HepG2 (cell line): Measurements from ENCODE around the gene SLC25A19. TPM values are rescaled to one million over a fixed set of nuclear protein-coding genes. Genes with fewer than 3 reads are reported as not detected.
A peak's percentile ranks its signal among the peaks of the same experiment; 100 is the strongest.

Experiments
- CREM ChIP-seq, 2 experiments: sonication (generic) in 1 of 2; formaldehyde crosslinking in 1 of 2; IDR thresholded peaks; 2 replicates each; pipeline versions ENCODE4 v1.4.0 to v1.6.1; 2016 to 2020; ENCODE audit warnings: antibody characterized with exemption in 1 of 2, mild to moderate bottlenecking in 1 of 2, missing genetic modification reagents in 1 of 2
- ELF1 ChIP-seq: sonication (generic); formaldehyde crosslinking; IDR thresholded peaks from 2 replicates; pipeline ENCODE4 v1.4.0; 2020; ENCODE audit warnings: missing genetic modification reagents
- FLYWCH1 ChIP-seq: sonication (generic); formaldehyde crosslinking; IDR thresholded peaks from 2 replicates; pipeline ENCODE4 v1.8.1; 2023; ENCODE audit warnings: mild to moderate bottlenecking, missing genetic modification reagents
- FOXK1 ChIP-seq: sonication (generic); formaldehyde crosslinking; IDR thresholded peaks from 2 replicates; pipeline ENCODE4 v1.4.0; 2020; ENCODE audit warnings: low read depth, missing genetic modification reagents, borderline replicate concordance
- ISX ChIP-seq: sonication (generic); formaldehyde crosslinking; conservative IDR thresholded peaks from 2 replicates; pipeline ENCODE4 v1.5.0; 2020; ENCODE audit warnings: missing genetic modification reagents
- PHF20 ChIP-seq: sonication (generic); formaldehyde crosslinking; IDR thresholded peaks from 2 replicates; pipeline ENCODE4 v1.5.0; 2020; ENCODE audit warnings: mild to moderate bottlenecking, missing genetic modification reagents
- RAD21 ChIP-seq: fragments of 450-650 bp; formaldehyde crosslinking; IDR thresholded peaks from 2 replicates; pipeline ENCODE4 v1.5.0; 2020; ENCODE audit warnings: mild to moderate bottlenecking
- RCOR2 ChIP-seq: IDR thresholded peaks from 2 replicates; pipeline ENCODE4 v1.6.1; 2016; ENCODE audit warnings: missing biosample characterization, missing genetic modification reagents
- SALL1 ChIP-seq: sonication (generic); formaldehyde crosslinking; IDR thresholded peaks from 2 replicates; pipeline ENCODE4 v1.8.0; 2022; ENCODE audit warnings: mild to moderate bottlenecking, missing genetic modification reagents
- SALL2 ChIP-seq: sonication (generic); formaldehyde crosslinking; IDR thresholded peaks from 2 replicates; pipeline ENCODE4 v1.8.1; 2023; ENCODE audit warnings: mild to moderate bottlenecking, missing genetic modification reagents, inconsistent platforms
- SIN3A ChIP-seq: IDR thresholded peaks from 2 replicates; pipeline ENCODE4 v1.6.1; 2011; ENCODE audit warnings: low read depth, mild to moderate bottlenecking, control low read depth, low read length, borderline replicate concordance
- SP4 ChIP-seq: sonication (generic); formaldehyde crosslinking; IDR thresholded peaks from 2 replicates; pipeline ENCODE4 v1.8.1; 2023; ENCODE audit warnings: mild to moderate bottlenecking, missing genetic modification reagents
- THAP11 ChIP-seq: IDR thresholded peaks from 2 replicates; pipeline ENCODE4 v1.6.1; 2016; ENCODE audit warnings: missing biosample characterization, missing genetic modification reagents
- ZNF207 ChIP-seq: fragments of 450-650 bp; IDR thresholded peaks from 2 replicates; pipeline ENCODE4 v1.6.1; 2016; ENCODE audit warnings: antibody characterized with exemption, borderline replicate concordance
- ZNF275 ChIP-seq: sonication (generic); formaldehyde crosslinking; IDR thresholded peaks from 2 replicates; pipeline ENCODE4 v1.8.0; 2022; ENCODE audit warnings: missing genetic modification reagents, mild to moderate bottlenecking, inconsistent platforms, borderline replicate concordance
- ZNF337 ChIP-seq: sonication (generic); formaldehyde crosslinking; IDR thresholded peaks from 2 replicates; pipeline ENCODE4 v1.5.1; 2020; ENCODE audit warnings: missing genetic modification reagents, low read depth, mild to moderate bottlenecking, borderline replicate concordance
- polyA plus RNA-seq, 8 experiments: library from polyadenylated mRNA; depleted of rRNA in 3 of 8; stranded (reverse) in 7 of 8; unstranded in 1 of 8; fragments of >200 nt; fragmentation: Illumina TruSeq in 4 of 8; extraction: Trizol in 4 of 8; gene quantifications; 2 replicates each; pipeline versions ENCODE4 v1.2.1 to v1.2.3, GENCODE V29; 2011 to 2016; ENCODE audit warnings: low read depth in 4 of 8, missing spikeins in 1 of 8, mixed read lengths in 1 of 8; ENCODE audit not compliant: insufficient read depth in 1 of 8
- total RNA-seq, 5 experiments: library from RNA; depleted of rRNA; stranded (reverse); fragments of >200 nt; fragmentation: Illumina TruSeq; extraction: Trizol; gene quantifications; 2 replicates each; pipeline ENCODE4 v1.2.3, GENCODE V29; 2016; ENCODE audit warnings: low read depth in 1 of 5
- TF ChIP-seq, protein P1 (sequence below): sonication (generic); formaldehyde crosslinking; IDR thresholded peaks from 2 replicates; pipeline ENCODE4 v1.8.0; 2022; ENCODE audit warnings: mild to moderate bottlenecking, missing genetic modification reagents, borderline replicate concordance
- TF ChIP-seq, protein P2 (sequence below): sonication (generic); formaldehyde crosslinking; IDR thresholded peaks from 2 replicates; pipeline ENCODE4 v1.8.1; 2023; ENCODE audit warnings: mild to moderate bottlenecking, inconsistent platforms, moderate library complexity, missing genetic modification reagents, borderline replicate concordance
- TF ChIP-seq, protein P3 (sequence below): conservative IDR thresholded peaks from 2 replicates; pipeline ENCODE4 v1.6.1; 2018; ENCODE audit warnings: missing genetic modification reagents
- TF ChIP-seq, protein P4 (sequence below): sonication (generic); formaldehyde crosslinking; IDR thresholded peaks from 2 replicates; pipeline ENCODE4 v1.5.1; 2020; ENCODE audit warnings: missing genetic modification reagents, mild to moderate bottlenecking, borderline replicate concordance

The SLC25A19 gene
- total and polyA plus RNA-seq, 2 of the 13 experiments (the other 11 are each of a cell fraction or from before 2014, with no cell fraction given): 24.4 to 41.4 TPM

DNA sequence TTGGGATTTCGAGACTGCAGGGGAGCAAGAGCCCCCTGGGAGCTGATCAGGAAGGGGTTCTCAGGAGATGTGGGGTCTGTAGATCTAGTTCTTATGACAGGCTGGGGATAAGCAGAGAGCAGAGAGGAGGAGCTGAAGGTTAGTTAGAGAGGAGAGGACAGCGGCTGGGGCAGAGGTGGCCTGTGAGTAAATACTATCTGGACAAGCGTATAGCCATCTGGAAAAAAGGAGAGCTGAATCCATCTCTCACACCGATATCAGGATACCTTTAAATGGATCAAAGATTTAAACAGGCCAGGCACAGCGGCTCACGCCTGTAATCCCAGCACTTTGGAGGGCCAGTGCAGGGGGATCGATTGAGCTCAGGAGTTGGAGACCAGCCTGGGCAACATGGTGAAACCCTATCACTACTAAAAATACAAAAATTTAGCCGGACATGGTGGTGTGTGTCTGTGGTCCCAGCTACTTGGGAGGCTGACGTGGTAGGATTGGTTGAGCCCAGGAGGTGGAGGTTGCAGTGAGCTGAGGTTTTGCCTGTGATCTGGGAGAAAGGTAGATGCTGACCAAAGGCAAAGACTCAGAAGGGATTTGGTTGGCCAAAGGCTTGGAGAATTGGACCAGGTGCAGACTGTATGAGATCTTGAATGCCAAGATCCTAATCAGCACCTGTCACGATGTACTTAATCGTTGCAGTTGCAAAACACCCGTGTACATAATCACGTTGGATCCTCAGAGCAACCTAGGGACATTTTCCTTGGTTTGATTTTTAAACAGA is 18.9 kb upstream of the SLC25A19 start (continued):
- no peak for TF ChIP-seq ZNF207
- TF ChIP-seq, protein P1, sequence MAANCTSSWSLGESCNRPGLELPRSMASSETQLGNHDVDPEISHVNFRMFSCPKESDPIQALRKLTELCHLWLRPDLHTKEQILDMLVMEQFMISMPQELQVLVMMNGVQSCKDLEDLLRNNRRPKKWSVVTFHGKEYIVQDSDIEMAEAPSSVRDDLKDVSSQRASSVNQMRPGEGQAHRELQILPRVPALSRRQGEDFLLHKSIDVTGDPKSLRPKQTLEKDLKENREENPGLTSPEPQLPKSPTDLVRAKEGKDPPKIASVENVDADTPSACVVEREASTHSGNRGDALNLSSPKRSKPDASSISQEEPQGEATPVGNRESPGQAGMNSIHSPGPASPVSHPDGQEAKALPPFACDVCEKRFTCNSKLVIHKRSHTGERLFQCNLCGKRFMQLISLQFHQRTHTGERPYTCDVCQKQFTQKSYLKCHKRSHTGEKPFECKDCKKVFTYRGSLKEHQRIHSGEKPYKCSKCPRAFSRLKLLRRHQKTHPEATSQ (CRISPR knock-in tag): no peak
- no peak for TF ChIP-seq ISX
- no peak for TF ChIP-seq CREM (IDR thresholded peaks at IDR 0.05)
- TF ChIP-seq CREM (CRISPR knock-in tag; IDR thresholded peaks at IDR 0.05): no peak
- 0 out of 2 replicates have a peak, but pooled peaks have one; percentile 35 for TF ChIP-seq SALL2 (CRISPR knock-in tag)
- no peak for TF ChIP-seq RCOR2
- TF ChIP-seq, protein P2, sequence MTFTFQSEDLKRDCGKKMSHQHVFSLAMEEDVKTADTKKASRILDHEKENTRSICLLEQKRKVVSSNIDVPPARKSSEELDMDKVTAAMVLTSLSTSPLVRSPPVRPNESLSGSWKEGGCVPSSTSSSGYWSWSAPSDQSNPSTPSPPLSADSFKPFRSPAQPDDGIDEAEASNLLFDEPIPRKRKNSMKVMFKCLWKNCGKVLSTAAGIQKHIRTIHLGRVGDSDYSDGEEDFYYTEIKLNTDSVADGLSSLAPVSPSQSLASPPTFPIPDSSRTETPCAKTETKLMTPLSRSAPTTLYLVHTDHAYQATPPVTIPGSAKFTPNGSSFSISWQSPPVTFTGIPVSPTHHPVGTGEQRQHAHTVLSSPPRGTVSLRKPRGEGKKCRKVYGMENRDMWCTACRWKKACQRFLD (CRISPR knock-in tag): 0 out of 2 replicates have a peak, but pooled peaks have one; percentile 10
- no peak for TF ChIP-seq FLYWCH1 (CRISPR knock-in tag)
- TF ChIP-seq PHF20 (CRISPR knock-in tag): peak; percentile 4; the same call in 1 of the 2 replicates
- TF ChIP-seq, protein P3, sequence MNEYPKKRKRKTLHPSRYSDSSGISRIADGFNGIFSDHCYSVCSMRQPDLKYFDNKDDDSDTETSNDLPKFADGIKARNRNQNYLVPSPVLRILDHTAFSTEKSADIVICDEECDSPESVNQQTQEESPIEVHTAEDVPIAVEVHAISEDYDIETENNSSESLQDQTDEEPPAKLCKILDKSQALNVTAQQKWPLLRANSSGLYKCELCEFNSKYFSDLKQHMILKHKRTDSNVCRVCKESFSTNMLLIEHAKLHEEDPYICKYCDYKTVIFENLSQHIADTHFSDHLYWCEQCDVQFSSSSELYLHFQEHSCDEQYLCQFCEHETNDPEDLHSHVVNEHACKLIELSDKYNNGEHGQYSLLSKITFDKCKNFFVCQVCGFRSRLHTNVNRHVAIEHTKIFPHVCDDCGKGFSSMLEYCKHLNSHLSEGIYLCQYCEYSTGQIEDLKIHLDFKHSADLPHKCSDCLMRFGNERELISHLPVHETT (CRISPR knock-in tag): no peak
- TF ChIP-seq SIN3A: no peak
- TF ChIP-seq FOXK1 (CRISPR knock-in tag): no peak
- TF ChIP-seq ZNF275 (CRISPR knock-in tag): 0 out of 2 replicates have a peak, but pooled peaks have one; percentile 5
- no peak for TF ChIP-seq ELF1
- TF ChIP-seq, protein P4, sequence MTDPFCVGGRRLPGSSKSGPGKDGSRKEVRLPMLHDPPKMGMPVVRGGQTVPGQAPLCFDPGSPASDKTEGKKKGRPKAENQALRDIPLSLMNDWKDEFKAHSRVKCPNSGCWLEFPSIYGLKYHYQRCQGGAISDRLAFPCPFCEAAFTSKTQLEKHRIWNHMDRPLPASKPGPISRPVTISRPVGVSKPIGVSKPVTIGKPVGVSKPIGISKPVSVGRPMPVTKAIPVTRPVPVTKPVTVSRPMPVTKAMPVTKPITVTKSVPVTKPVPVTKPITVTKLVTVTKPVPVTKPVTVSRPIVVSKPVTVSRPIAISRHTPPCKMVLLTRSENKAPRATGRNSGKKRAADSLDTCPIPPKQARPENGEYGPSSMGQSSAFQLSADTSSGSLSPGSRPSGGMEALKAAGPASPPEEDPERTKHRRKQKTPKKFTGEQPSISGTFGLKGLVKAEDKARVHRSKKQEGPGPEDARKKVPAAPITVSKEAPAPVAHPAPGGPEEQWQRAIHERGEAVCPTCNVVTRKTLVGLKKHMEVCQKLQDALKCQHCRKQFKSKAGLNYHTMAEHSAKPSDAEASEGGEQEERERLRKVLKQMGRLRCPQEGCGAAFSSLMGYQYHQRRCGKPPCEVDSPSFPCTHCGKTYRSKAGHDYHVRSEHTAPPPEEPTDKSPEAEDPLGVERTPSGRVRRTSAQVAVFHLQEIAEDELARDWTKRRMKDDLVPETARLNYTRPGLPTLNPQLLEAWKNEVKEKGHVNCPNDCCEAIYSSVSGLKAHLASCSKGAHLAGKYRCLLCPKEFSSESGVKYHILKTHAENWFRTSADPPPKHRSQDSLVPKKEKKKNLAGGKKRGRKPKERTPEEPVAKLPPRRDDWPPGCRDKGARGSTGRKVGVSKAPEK (CRISPR knock-in tag): 0 out of 2 replicates have a peak, but pooled peaks have one; percentile 17
- peak; percentile 66; the same call in 1 of the 2 replicates for TF ChIP-seq SP4 (CRISPR knock-in tag)
- peak; percentile 7; the same call in 1 of the 2 replicates for TF ChIP-seq RAD21
- no peak for TF ChIP-seq THAP11 (CRISPR knock-in tag)
- TF ChIP-seq ZNF337 (CRISPR knock-in tag): no peak
- TF ChIP-seq SALL1 (CRISPR knock-in tag): peak; percentile 26; the same call in 1 of the 2 replicates
